CD14-positive monocyte (primary cell): ENCODE measurements around the gene MRPL23. TPM values are rescaled to one million over a fixed set of nuclear protein-coding genes. Genes with fewer than 3 reads are reported as not detected.

Experiments
- DNase-seq, 3 donors: peaks; one replicate each; pipeline ENCODE4 v3.0.0-alpha.2; 2011 to 2022
- H2AFZ ChIP-seq: 2 replicates; pipeline ENCODE4 v1.6.0; 2012; ENCODE audit warnings: mild to moderate bottlenecking, low read depth, low read length, inconsistent platforms; ENCODE audit not compliant: insufficient read depth, poor library complexity, severe bottlenecking
- H3K27ac ChIP-seq, 2 donors: 1 replicate in 1 of 2; 2 replicates in 1 of 2; pipeline ENCODE4 v1.5.1; 2012 to 2013; ENCODE audit warnings: low read length in 2 of 2, control low read depth in 1 of 2, inconsistent platforms in 1 of 2, low read depth in 1 of 2, mild to moderate bottlenecking in 1 of 2
- H3K27me3 ChIP-seq, 2 donors: one replicate each; pipeline versions ENCODE4 v1.6.0 to v1.6.1; 2011 to 2013; ENCODE audit warnings: low read length in 2 of 2; ENCODE audit not compliant: control insufficient read depth in 2 of 2, insufficient read depth in 2 of 2
- H3K36me3 ChIP-seq, 2 donors: replicated peaks in 1 of 2; 1 replicate in 1 of 2; 2 replicates in 1 of 2; pipeline versions ENCODE4 v1.5.1 to v1.6.1; 2012 to 2013; ENCODE audit warnings: low read length in 2 of 2, control low read depth in 1 of 2, inconsistent platforms in 1 of 2, mild to moderate bottlenecking in 1 of 2; ENCODE audit not compliant: insufficient read depth in 2 of 2, control insufficient read depth in 1 of 2
- H3K4me1 ChIP-seq, 2 donors: 1 replicate in 1 of 2; 2 replicates in 1 of 2; pipeline versions ENCODE4 v1.5.1 to v1.6.1; 2012 to 2013; ENCODE audit warnings: low read length in 2 of 2, control low read depth in 1 of 2, inconsistent platforms in 1 of 2, mild to moderate bottlenecking in 1 of 2, moderate library complexity in 1 of 2; ENCODE audit not compliant: insufficient read depth in 2 of 2, control insufficient read depth in 1 of 2
- H3K4me2 ChIP-seq: replicated peaks from 2 replicates; pipeline ENCODE3; 2012; ENCODE audit warnings: low read length, moderate library complexity, mild to moderate bottlenecking; ENCODE audit not compliant: poor library complexity, severe bottlenecking; ENCODE audit errors: extremely low read depth
- H3K4me3 ChIP-seq, 3 experiments: fragments of 200-600 bp in 1 of 3; sonication (generic) in 1 of 3; replicated peaks in 1 of 3; 1 replicate in 2 of 3; 2 replicates in 1 of 3; pipeline ENCODE4 v1.5.1; 2011 to 2013; ENCODE audit warnings: low read length in 3 of 3, mild to moderate bottlenecking in 3 of 3, control low read depth in 2 of 3, low read depth in 2 of 3, inconsistent platforms in 1 of 3, moderate library complexity in 1 of 3
- H3K79me2 ChIP-seq: 2 replicates; pipeline ENCODE4 v1.6.0; 2012; ENCODE audit warnings: mild to moderate bottlenecking, control low read depth, inconsistent platforms, low read length, moderate library complexity; ENCODE audit not compliant: insufficient read depth
- H3K9ac ChIP-seq: 2 replicates; pipeline ENCODE4 v1.6.0; 2017; ENCODE audit warnings: low read length, mild to moderate bottlenecking; ENCODE audit not compliant: insufficient read depth, poor library complexity, severe bottlenecking
- H3K9me3 ChIP-seq, 2 donors: replicated peaks in 1 of 2; 1 replicate in 1 of 2; 2 replicates in 1 of 2; pipeline versions ENCODE4 v1.5.1 to v1.6.1; 2012 to 2013; ENCODE audit warnings: low read length in 2 of 2, control low read depth in 1 of 2; ENCODE audit not compliant: control insufficient read depth in 1 of 2, insufficient read depth in 1 of 2
- H4K20me1 ChIP-seq: 2 replicates; pipeline ENCODE4 v1.6.0; 2012; ENCODE audit warnings: mild to moderate bottlenecking, low read length, control low read depth, moderate library complexity; ENCODE audit not compliant: insufficient read depth
- H3K27ac Mint-ChIP-seq, 7 donors: one replicate each; pipeline ENCODE4 v1.8.0; 2020; ENCODE audit warnings: mild to moderate bottlenecking in 7 of 7, mixed read lengths in 7 of 7, moderate library complexity in 6 of 7, inconsistent platforms in 2 of 7
- H3K27me3 Mint-ChIP-seq, 3 donors: one replicate each; pipeline ENCODE4 v1.8.0; 2021 to 2022; ENCODE audit warnings: low read depth in 3 of 3, mild to moderate bottlenecking in 3 of 3, mixed read lengths in 3 of 3, moderate library complexity in 3 of 3, inconsistent platforms in 1 of 3
- H3K36me3 Mint-ChIP-seq, 2 donors: one replicate each; pipeline ENCODE4 v1.8.0; 2020; ENCODE audit warnings: mixed read lengths in 2 of 2, inconsistent platforms in 1 of 2, mild to moderate bottlenecking in 1 of 2
- H3K4me1 Mint-ChIP-seq: one replicate; pipeline ENCODE4 v1.8.0; 2020; ENCODE audit warnings: mild to moderate bottlenecking, mixed read lengths
- H3K4me3 Mint-ChIP-seq, 2 donors: one replicate each; pipeline ENCODE4 v1.8.0; 2020; ENCODE audit warnings: mild to moderate bottlenecking in 2 of 2, mixed read lengths in 2 of 2, moderate library complexity in 1 of 2
- H3K9me3 Mint-ChIP-seq, 7 donors: one replicate each; pipeline ENCODE4 v1.8.0; 2020 to 2022; ENCODE audit warnings: mixed read lengths in 7 of 7, mild to moderate bottlenecking in 6 of 7, moderate library complexity in 6 of 7, inconsistent platforms in 2 of 7
- WGBS: methylation state at CpG from one replicate; pipeline ENCODE4 v1.1.5; 2013; ENCODE audit warnings: missing lambda C conversion rate; ENCODE audit not compliant: insufficient coverage; 5-methylcytosine and 5-hydroxymethylcytosine counted together
- intact Hi-C, 2 donors: fragments of 100-400 bp; cut with micrococcal nuclease; formaldehyde crosslinking; loops; one replicate each; pipeline versions ENCODE4 v1.15.0 to v1.15.1; 2023
- polyA plus RNA-seq, 3 donors: library from polyadenylated mRNA; depleted of rRNA in 1 of 3; unstranded in 2 of 3; stranded (reverse) in 1 of 3; fragments of 300-500 nt in 2 of 3; fragments of >200 nt in 1 of 3; fragmentation: Illumina TruSeq in 2 of 3; gene quantifications; 1 replicate in 2 of 3; 2 replicates in 1 of 3; pipeline ENCODE4 v1.2.3, GENCODE V29; 2012 to 2021
- TF ChIP-seq, protein P1 (sequence below): fragments of 200-600 bp; IDR thresholded peaks from one replicate; pipeline ENCODE4 v1.8.0; 2022; ENCODE audit warnings: antibody characterized with exemption, mild to moderate bottlenecking

Gene MRPL23
- polyA plus RNA-seq, 3 donors = 19.3 to 109 (median 51.1) TPM

- H3K9me3 Mint-ChIP-seq = peaks cover 0 to 1% (median 0%) of the 10 kb centered on the region in 7 donors
- WGBS = 96% methylated on average over 33 of the region's 34 CpGs
- H3K27me3 Mint-ChIP-seq = peaks cover 4 to 17% (median 14%) of the 10 kb centered on the region in 3 donors
- Histone ChIP-seq H3K4me1 (peaks cover 2% of the 10 kb centered on the region in 2 donors), H3K9me3 (no peaks in the 10 kb centered on the region), H3K4me2 (no peak overlapping the region), H3K36me3 (no peaks in the 10 kb centered on the region), H4K20me1 (no peaks in the 10 kb centered on the region), H3K27ac (no peak overlapping the region), H3K9ac (no peak overlapping the region), H2AFZ (no peak overlapping the region), H3K4me3 (no peak overlapping the region), H3K27me3 (peaks cover 0 to 3% of the 10 kb centered on the region in 2 donors), H3K79me2 (no peaks in the 10 kb centered on the region)
- H3K4me3 Mint-ChIP-seq = no peak overlapping the region
- intact Hi-C loops = no loop called here
- H3K27ac Mint-ChIP-seq = peak overlapping the region in 1 of 7 donors; percentile 63
- no peak for DNase-seq
- peaks cover 10% of the 10 kb centered on the region for H3K4me1 Mint-ChIP-seq
- TF ChIP-seq, protein P1, sequence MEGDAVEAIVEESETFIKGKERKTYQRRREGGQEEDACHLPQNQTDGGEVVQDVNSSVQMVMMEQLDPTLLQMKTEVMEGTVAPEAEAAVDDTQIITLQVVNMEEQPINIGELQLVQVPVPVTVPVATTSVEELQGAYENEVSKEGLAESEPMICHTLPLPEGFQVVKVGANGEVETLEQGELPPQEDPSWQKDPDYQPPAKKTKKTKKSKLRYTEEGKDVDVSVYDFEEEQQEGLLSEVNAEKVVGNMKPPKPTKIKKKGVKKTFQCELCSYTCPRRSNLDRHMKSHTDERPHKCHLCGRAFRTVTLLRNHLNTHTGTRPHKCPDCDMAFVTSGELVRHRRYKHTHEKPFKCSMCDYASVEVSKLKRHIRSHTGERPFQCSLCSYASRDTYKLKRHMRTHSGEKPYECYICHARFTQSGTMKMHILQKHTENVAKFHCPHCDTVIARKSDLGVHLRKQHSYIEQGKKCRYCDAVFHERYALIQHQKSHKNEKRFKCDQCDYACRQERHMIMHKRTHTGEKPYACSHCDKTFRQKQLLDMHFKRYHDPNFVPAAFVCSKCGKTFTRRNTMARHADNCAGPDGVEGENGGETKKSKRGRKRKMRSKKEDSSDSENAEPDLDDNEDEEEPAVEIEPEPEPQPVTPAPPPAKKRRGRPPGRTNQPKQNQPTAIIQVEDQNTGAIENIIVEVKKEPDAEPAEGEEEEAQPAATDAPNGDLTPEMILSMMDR = no peak
- H3K36me3 Mint-ChIP-seq = no peaks in the 10 kb centered on the region
Measured at GRCh38 chr11:1936781-1937615, 10.1 kb upstream of the MRPL23 start.

DNA sequence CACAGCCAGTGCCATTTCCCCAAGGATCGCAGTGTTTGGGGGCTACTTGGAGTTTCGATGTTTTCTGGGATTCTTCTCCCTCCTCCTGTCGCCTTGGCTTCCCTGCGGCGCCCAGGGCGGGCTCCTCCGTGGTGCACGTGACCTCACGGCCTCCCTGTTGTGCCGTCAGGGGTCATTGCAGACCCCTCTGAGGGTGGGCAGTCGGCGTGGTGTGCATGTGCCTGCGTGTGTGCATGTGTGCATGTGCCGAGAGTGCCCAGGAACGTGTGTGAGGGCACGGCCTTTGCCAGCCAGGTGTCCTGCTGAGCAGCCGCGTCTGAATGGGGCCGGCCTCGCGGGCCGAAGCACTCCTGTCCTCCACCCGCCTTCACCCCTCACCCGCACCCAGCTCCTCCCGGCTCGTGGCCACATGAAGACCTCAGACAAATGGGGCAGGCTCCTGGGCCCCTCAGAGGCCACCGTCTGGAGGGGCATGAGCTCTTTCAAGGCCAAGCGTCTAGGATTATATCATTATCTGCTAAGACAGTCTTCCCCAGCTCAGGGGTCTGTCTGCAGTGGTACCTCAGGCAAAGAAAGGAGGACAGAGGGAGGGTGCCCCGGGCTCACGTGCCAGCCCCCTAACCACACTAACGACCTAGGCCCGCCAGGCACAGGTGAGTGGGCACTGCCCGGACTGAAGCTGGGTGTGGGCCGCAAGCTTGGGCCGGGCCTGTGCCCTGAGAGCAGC lies 9.4 kb upstream of the MRPL23 start:
- H3K27me3 Mint-ChIP-seq = peaks cover 3 to 11% (median 9%) of the 10 kb centered on the region in 3 donors
- peaks cover 0 to 3% of the 10 kb centered on the region in 2 donors for H3K27me3 ChIP-seq
- H3K4me2 ChIP-seq = no peak overlapping the region
- WGBS = 92% methylated on average over 28 of the region's 35 CpGs
- H4K20me1 ChIP-seq = no peaks in the 10 kb centered on the region
- H3K27ac ChIP-seq = no peak overlapping the region
- H3K79me2 ChIP-seq = no peaks in the 10 kb centered on the region
- no peaks in the 10 kb centered on the region for H3K36me3 Mint-ChIP-seq
- H3K4me3 ChIP-seq = no peak overlapping the region
- DNase-seq = no peak
- no peaks in the 10 kb centered on the region for H3K4me1 ChIP-seq
- TF ChIP-seq, protein P1 = no peak
- no peak overlapping the region for H3K27ac Mint-ChIP-seq
- H3K9ac ChIP-seq = no peak overlapping the region
- peaks cover 0 to 1% (median 0%) of the 10 kb centered on the region in 7 donors for H3K9me3 Mint-ChIP-seq
- no peak overlapping the region for H3K4me3 Mint-ChIP-seq
- H3K4me1 Mint-ChIP-seq = peaks cover 5% of the 10 kb centered on the region
- no peaks in the 10 kb centered on the region for H3K36me3 ChIP-seq
- no peaks in the 10 kb centered on the region for H3K9me3 ChIP-seq
- no peak overlapping the region for H2AFZ ChIP-seq
- intact Hi-C loops = loop anchor here in 1 of 2 donors (1.0 kb wide), 1 partner anchor 25 kb away; no protein-coding TSS in a partner anchor
